Activated CD4-positive, alpha-beta T cell treated with anti-CD3 and anti-CD28 coated beads for 24 hours (primary cell): ENCODE data around the gene PRPS1L1.

Experiments used
- DNase-seq, 2 donors: peaks; one replicate each; pipeline ENCODE4 v3.0.0-alpha.2; 2020; ENCODE audit warnings: low read depth in 2 of 2

PRPS1L1 gene

GRCh38 chr7:18027628-18028027 lies at the start of gene PRPS1L1:
Gene PRPS1L1, minus strand, starts transcription at chr7:18027846.
- DNase-seq, result no peak

DNA sequence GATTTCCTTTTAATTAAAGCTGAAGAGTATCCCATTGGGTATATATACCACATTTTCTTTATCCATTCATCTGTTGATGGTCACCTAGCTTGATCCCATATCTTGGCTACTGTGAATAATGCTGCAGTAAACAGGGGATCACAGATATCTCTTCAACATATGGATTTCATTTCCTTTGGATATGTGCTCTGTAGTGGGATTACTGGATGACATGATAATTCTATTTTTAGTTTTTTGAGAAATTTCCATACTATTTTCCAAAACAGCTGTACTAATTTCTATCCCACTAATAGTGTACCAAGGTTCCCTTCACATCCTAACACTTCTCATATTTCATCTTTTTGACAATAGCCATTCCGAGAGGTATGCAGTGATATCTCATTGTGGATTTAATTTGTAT lies 48.8 kb upstream of the PRPS1L1 start:
- no peak for DNase-seq

- no peak for DNase-seq
These were observed 41.1 kb upstream of the PRPS1L1 start for GRCh38 chr7:18068745-18069144.

DNA sequence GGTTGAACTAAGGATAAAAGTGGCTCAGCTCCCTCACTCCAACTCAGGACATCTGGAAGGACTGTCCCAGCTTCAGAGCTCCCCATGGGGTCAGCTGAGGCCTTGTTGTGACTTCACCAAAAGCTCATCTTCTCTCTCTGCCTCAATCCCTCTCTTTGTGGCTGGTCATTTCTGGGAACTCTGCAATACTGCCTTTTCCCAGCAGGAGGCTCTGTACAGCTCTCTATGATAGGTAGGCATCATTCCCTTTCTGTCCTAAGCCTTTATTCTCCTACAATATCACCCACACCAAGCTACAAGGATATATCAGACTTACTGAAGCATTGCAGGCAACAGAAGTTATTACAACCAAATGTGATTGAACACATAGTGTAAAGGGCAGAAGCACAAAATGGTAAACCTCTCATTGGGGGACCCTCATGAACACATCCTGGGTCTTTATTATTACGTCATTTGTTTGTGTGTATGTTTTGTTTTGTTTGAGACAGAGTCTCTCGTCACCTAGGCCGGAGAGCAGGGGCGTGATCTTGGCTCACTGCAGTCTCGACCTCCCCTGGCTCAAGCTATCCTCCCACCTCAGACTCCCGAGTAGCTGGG lies 36.7 kb upstream of the PRPS1L1 start:
- DNase-seq, result no peak

DNA sequence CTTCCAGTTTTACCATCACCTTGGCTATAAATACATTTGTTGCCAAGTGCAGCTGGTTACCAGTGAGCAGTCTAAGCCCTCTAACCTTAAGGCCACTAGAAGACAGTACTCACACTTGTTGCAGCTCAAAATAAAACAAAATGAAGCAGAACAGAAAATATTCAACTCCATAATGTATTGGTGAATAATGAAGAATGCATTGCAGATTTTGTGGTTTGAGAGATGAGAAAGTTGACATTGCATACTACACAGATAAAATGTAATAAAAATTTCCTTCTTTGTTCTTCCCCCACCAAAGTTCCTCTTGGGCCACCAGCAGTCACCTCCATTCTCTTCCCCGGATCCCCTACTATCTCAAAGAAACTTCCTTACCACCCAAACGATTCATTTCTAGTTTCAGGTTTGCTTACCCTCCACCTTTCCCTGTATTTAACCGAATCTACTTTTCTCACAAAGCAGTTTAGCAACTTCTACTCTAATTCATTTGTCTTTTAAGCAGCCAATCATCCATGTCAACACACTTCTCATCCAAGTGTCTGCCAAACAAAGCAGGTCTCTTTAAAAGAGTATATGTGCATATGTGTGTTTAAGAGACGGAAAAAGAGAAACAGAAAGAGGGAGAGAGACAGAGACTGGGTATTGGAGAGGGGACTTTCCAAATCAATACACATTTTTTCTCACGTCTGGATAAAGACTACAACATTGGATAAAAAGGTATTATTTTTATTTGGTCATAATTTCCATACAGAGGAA lies 35.7 kb upstream of the PRPS1L1 start:
- DNase-seq, result no peak

GRCh38 chr7:18059171-18059570 lies 31.5 kb upstream of the PRPS1L1 start:
- no peak for DNase-seq

GRCh38 chr7:18053941-18054340 lies 26.3 kb upstream of the PRPS1L1 start:
- no peak for DNase-seq

- no peak for DNase-seq
These were observed 25.7 kb upstream of the PRPS1L1 start for GRCh38 chr7:18053177-18053928.

- DNase-seq, result no peak
These were observed 21.6 kb upstream of the PRPS1L1 start for GRCh38 chr7:18049262-18049661.

DNA sequence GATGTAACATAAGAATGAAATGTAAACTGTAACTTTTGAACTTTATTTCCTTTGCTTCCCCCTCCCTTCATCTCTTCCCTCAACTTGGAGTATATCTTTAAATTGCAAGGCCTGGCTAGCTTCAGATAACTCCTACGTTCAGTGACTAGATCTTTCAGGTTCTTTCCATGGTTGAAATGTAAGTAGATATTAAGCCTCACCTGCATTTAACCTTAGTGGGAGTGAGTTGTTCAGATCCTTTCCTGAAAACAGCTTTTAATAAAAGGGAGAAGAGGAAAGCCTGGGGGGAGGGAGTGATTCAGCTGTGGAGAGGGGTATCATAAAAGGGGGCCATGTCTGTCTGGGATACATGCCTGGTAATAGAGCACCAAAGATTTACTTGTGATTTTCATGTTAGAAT lies 19.0 kb upstream of the PRPS1L1 start:
- DNase-seq, result no peak

DNA sequence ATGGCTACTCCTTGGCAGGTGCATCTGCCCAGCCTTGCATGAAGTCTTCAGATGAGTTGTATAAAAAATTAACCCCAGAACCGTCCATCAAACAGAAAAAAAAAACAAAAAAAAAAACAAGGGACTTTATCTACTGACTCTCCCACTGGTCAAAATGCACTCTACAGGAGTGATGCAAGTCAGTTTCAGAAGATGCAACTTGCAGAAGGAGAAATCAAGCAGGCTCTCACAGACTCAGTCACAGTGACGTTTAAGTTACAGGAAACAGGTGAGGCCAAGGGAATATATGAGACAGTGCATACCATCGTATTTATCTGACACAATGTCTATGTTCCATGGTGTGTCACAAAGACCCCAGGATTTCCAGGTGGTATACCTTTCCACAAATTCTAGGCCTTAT lies 17.5 kb upstream of the PRPS1L1 start:
- DNase-seq, result no peak

DNA sequence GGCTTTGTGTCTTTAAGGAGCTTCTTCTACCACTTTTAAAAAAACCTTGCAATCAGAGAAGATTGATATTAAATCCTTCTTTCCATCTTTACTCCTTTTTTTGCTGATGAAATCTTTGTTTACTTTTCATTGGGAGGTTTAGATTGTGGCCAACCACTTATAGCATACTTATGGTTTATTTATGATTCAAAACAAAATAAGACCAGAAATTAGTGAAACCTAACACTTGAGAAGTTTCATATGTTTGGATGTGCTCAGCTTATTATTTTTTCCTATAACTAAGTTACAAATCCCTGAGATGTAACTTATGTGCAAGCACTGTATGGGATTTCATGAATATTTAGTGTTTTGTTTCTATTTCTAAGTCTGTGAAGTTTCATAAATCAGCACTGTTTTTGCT lies 13.5 kb upstream of the PRPS1L1 start:
- DNase-seq, result no peak

GRCh38 chr7:18040196-18040595 lies 12.6 kb upstream of the PRPS1L1 start:
- DNase-seq, result no peak

- no peak for DNase-seq
These were observed 10.7 kb upstream of the PRPS1L1 start for GRCh38 chr7:18038382-18038781.

- no peak for DNase-seq
These were observed 10.0 kb upstream of the PRPS1L1 start for GRCh38 chr7:18037609-18038008.

DNA sequence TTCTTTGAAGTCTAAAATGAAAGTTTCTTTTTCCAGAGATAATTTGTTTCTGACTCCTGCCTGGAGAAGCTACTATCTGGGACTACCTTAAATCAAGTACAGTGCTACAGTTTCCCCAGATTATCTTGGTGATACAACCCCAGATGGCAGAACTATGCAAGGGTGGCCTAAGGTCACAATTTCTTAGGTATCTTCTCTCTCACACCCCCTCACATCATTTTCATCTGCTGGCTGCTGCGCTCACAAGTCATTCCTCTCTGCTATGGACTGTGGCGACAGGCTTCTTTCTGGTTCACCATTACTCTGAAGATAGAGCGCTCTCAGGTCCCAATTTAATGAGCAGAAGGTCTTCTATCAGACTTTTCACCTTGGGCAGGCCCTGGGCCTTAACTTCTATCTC lies 9.1 kb upstream of the PRPS1L1 start:
- no peak for DNase-seq

DNA sequence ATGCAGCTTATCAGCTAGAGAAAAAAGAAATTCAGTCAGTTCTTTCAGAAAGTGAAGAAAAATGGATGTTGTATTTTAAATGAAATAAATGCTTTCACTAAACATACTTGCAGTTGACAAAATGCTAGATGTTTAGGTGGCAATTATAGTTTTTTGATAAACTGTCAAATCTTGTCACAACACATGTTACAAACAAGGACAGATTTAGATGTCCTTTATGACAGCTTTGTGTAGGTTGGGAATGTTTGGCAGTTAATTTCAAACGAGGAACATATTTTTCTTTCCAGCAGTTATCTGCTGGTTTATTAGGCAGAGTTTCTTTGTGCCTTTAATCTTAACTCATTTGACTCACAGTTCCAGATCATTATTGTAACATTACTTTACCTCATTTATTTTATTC lies 3.1 kb upstream of the PRPS1L1 start:
- DNase-seq, result no peak

- DNase-seq, result no peak
These were observed 7.4 kb downstream of the PRPS1L1 start for GRCh38 chr7:18020138-18020715.

- no peak for DNase-seq
These were observed 8.1 kb downstream of the PRPS1L1 start for GRCh38 chr7:18019555-18019954.

DNA sequence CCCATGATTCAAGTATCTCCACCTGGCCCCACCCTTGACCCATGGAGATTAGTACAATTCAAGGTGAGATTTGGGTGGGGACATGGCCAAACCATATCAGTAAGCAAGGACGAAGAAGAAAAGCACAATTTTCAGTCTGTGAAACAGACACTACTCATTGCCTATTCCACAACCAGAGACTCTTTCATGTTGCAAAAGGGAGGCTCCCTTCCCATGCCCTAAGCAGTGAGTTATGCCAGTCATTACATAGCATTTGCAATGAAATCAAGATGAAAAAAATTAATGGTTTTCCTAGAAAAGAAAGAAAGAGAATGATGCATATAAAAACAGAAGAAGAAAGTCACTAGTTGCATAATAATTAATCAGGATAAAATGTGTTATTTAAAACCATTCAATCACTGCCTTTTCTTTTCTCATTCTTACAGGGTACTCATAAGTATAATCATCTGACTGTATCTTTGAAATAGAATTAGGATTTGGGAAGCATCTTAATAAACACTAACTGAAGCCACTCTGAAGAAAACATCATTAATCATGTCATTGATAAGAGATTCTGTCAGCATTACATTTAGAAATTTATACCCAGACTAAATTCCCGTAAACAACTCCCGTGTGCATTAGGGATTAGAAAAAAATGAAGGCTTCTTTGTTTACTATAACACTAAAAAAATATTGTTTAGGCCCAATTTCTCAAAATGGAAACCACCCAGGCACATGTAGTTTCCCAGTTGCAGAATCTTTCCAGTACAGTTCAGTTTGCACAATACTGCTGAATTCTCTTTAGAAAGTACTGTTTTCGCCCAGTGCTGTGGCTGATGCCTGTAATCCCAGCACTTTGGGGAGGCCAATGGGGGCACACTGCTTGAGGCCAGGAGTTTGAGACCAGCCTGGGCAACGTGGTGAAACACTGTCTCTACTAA lies 9.1 kb downstream of the PRPS1L1 start:
- DNase-seq, result no peak
